Right lobe of liver (tissue), 6 donors: ENCODE results near the gene HEATR3. TPM values are rescaled to one million over a fixed set of nuclear protein-coding genes. Genes with fewer than 3 reads are reported as not detected.
A peak's percentile ranks its signal among the peaks of the same experiment; 100 is the strongest.

Source experiments
- ATAC-seq, 4 donors: fragments of 200-7000 bp; cut with Tn5 transposase; one replicate each; pipeline ENCODE4 v1.9.1; 2020; ENCODE audit warnings: mild to moderate bottlenecking in 4 of 4, moderate library complexity in 4 of 4
- DNase-seq, 3 donors: peaks; one replicate each; pipeline ENCODE4 v3.0.0-alpha.2; 2020
- H3K27ac ChIP-seq, 3 donors: fragments of 200-600 bp; one replicate each; pipeline ENCODE4 v1.8.0; 2022
- H3K27me3 ChIP-seq, 2 donors: fragments of 200-600 bp; one replicate each; pipeline ENCODE4 v1.8.0; 2022
- H3K36me3 ChIP-seq, 4 donors: fragments of 200-600 bp; sonication (generic) in 1 of 4; one replicate each; pipeline versions ENCODE4 v1.5.1 to v1.8.0; 2017 to 2022; ENCODE audit warnings: control low read depth in 1 of 4
- H3K4me1 ChIP-seq, 4 donors: fragments of 200-600 bp; sonication (generic) in 1 of 4; one replicate each; pipeline versions ENCODE4 v1.5.1 to v1.8.0; 2017 to 2022; ENCODE audit warnings: control low read depth in 1 of 4
- H3K4me3 ChIP-seq, 3 donors: fragments of 200-600 bp; one replicate each; pipeline ENCODE4 v1.8.0; 2022
- H3K9me3 ChIP-seq, 4 donors: fragments of 200-600 bp; sonication (generic) in 1 of 4; one replicate each; pipeline versions ENCODE4 v1.5.1 to v1.8.0; 2017 to 2022; ENCODE audit warnings: control low read depth in 1 of 4
- CTCF ChIP-seq, 4 donors: fragments of 200-600 bp in 3 of 4; fragments of 450-650 bp in 1 of 4; IDR thresholded peaks; one replicate each; pipeline versions ENCODE4 v1.5.1 to v1.8.0; 2016 to 2022; ENCODE audit warnings: antibody characterized with exemption in 4 of 4, mild to moderate bottlenecking in 2 of 4
- POLR2A ChIP-seq: fragments of 450-650 bp; IDR thresholded peaks from one replicate; pipeline ENCODE4 v1.6.1; 2017; ENCODE audit warnings: antibody characterized with exemption, mild to moderate bottlenecking
- WGBS: methylation state at CpG from one replicate; pipeline ENCODE4 v1.1.6; 2018; ENCODE audit warnings: low coverage, low lambda C conversion rate; ENCODE audit not compliant: insufficient coverage; ENCODE audit errors: missing lambda C conversion rate; 5-methylcytosine and 5-hydroxymethylcytosine counted together
- intact Hi-C, 2 donors: fragments of 100-400 bp; cut with DNase I; formaldehyde crosslinking; loops; one replicate each; pipeline versions ENCODE4 v1.11.2 to v1.14.1; 2022
- total RNA-seq, 6 experiments: library from RNA; depleted of rRNA in 2 of 6; stranded (reverse); fragments of >200 nt in 2 of 6; fragmentation: NEBNext Ultra II Directional in 3 of 6; extraction: Animal tissue kit (Norgen Biotek cat#: 25700) in 3 of 6; gene quantifications; one replicate each; pipeline versions ENCODE4 v1.1.0 to v1.2.4, GENCODE V29; 2016 to 2023
- donor health status: DM: no; HTN: yes; CAD: no.
- donor health status: DM: no; HTN: no; CAD: no.
- donor health status: DM: no; HTN: no; CAD: no.
- donor health status: DM: no; HTN: yes; CAD: no.
- donor health status: DM: no; HTN: yes; CAD: no.

Gene HEATR3
- total RNA-seq, 6 experiments from 2014 or later, result 8.7 to 21.1 (median 12.2) TPM

GRCh38 chr16:50083996-50084395 lies 18.2 kb downstream of the HEATR3 start:
- ATAC-seq (no peak), DNase-seq (no peak)
- Histone ChIP-seq H3K36me3 (peaks cover 0 to 59% (median 6%) of the 10 kb centered on the region in 4 donors), H3K9me3 (no peaks in the 10 kb centered on the region), H3K4me3 (no peak overlapping the region), H3K27ac (no peak overlapping the region), H3K4me1 (no peaks in the 10 kb centered on the region), H3K27me3 (no peaks in the 10 kb centered on the region)
- 84% methylated on average over 8 of the region's 8 CpGs for WGBS
- TF ChIP-seq POLR2A (no peak), CTCF (IDR thresholded peaks at IDR 0.05) (no peak)
- intact Hi-C loops, result no loop called here

GRCh38 chr16:50086176-50086575 lies 20.4 kb downstream of the HEATR3 start:
- H3K36me3 ChIP-seq, result peaks cover 0 to 55% (median 5%) of the 10 kb centered on the region in 4 donors

DNA sequence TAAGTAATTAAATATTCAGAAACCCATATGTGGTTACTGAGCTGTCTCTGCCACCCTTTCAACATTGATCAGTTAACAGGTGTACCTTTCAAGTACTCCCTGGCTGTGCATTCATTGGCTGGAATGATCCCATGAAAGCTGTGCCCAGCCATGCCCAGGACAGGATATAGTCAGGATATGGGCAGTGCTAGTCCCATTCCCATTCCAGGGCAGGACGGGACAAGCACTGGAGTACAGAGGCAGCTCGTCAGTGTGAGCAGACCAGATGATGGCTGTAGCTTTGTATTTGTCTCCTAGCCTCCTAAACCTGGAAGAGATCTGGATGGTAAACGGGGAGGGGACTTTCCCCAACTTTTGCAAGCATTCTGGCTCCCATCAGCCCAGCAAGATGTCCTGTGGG lies 22.5 kb downstream of the HEATR3 start:
- TF ChIP-seq CTCF (IDR thresholded peaks at IDR 0.05) (no peak), POLR2A (no peak)
- Histone ChIP-seq H3K4me3 (no peak overlapping the region), H3K36me3 (peaks cover 0 to 49% (median 5%) of the 10 kb centered on the region in 4 donors), H3K27me3 (no peaks in the 10 kb centered on the region), H3K4me1 (no peaks in the 10 kb centered on the region), H3K27ac (no peak overlapping the region), H3K9me3 (no peaks in the 10 kb centered on the region)
- WGBS, result no CpG with 5 or more reads among the region's 3 CpGs
- DNase-seq (no peak), ATAC-seq (no peak)
- intact Hi-C loops, result no loop called here

More at GRCh38 chr16:50086176-50086575, 20.4 kb downstream of the HEATR3 start:
- no peak for DNase-seq
- H3K4me3 ChIP-seq, result no peak overlapping the region
- WGBS, result 90% methylated on average over 4 of the region's 6 CpGs
- ATAC-seq, result no peak
- intact Hi-C loops, result no loop called here
- H3K27ac ChIP-seq, result no peak overlapping the region
- H3K27me3 ChIP-seq, result no peaks in the 10 kb centered on the region
- H3K9me3 ChIP-seq, result no peaks in the 10 kb centered on the region
- TF ChIP-seq CTCF (IDR thresholded peaks at IDR 0.05), result no peak
- no peaks in the 10 kb centered on the region for H3K4me1 ChIP-seq

DNA sequence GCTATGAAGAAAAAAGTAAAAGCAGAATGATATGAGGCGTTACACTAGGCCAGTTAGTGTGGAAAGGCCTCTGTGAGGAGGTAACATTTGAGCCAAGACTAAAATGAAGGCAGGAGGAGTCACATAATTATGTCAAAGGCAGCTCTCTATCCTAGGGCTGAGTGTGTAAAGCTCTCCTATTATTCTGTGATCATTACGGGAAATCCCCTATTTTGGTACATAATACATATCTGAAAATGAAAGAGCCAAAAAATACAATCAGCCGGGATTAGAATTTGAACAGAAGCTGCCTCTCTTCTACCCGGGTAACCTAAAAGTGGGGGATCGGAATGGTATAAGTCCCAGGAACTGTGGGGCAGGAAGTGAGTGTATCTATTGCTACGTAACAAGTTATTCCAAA lies 27.1 kb downstream of the HEATR3 start:
- TF ChIP-seq POLR2A, result no peak

GRCh38 chr16:50093607-50094539 lies 28.1 kb downstream of the HEATR3 start:
- Histone ChIP-seq H3K4me1 (no peaks in the 10 kb centered on the region), H3K27me3 (no peaks in the 10 kb centered on the region), H3K4me3 (no peak overlapping the region), H3K27ac (peak overlapping the region; percentile 36 to 81 (median 44)), H3K9me3 (no peaks in the 10 kb centered on the region), H3K36me3 (peaks cover 0 to 11% (median 6%) of the 10 kb centered on the region in 4 donors)
- ATAC-seq (peak; percentile 84 to 96 (median 94)), DNase-seq (peak; percentile 67 to 73 (median 72))
- 62% methylated on average over 12 of the region's 12 CpGs for WGBS
- intact Hi-C loops, result no loop called here
- TF ChIP-seq CTCF (IDR thresholded peaks at IDR 0.05) (no peak), POLR2A (no peak)

More for the DNA sequence above, 27.1 kb downstream of the HEATR3 start:
- intact Hi-C loops, result no loop called here
- Histone ChIP-seq H3K36me3 (peaks cover 0 to 11% (median 6%) of the 10 kb centered on the region in 4 donors), H3K4me1 (no peaks in the 10 kb centered on the region), H3K9me3 (no peaks in the 10 kb centered on the region), H3K4me3 (no peak overlapping the region), H3K27ac (peak overlapping the region in 2 of 3 donors; percentile 44 to 81), H3K27me3 (no peaks in the 10 kb centered on the region)
- WGBS, result 95% methylated on average over 6 of the region's 6 CpGs
- DNase-seq (no peak), ATAC-seq (no peak)
